Neuronal stem cell (in vitro differentiated cells): Measurements from ENCODE around the gene PIGZ.

Experiments used
- DNase-seq: peaks from one replicate; pipeline ENCODE4 v3.0.0-alpha.2; 2013; ENCODE audit warnings: low spot score
- H2AFZ ChIP-seq: one replicate; pipeline ENCODE4 v1.6.1; 2013; ENCODE audit warnings: mild to moderate bottlenecking, low read length, inconsistent platforms
- H2AK5ac ChIP-seq: 2 replicates; pipeline ENCODE4 v1.6.1; 2013; ENCODE audit warnings: low read depth, mild to moderate bottlenecking, inconsistent platforms, low read length, moderate library complexity, mixed read lengths
- H2BK120ac ChIP-seq: 2 replicates; pipeline ENCODE4 v1.6.1; 2013; ENCODE audit warnings: low read depth, mild to moderate bottlenecking, inconsistent platforms, low read length, moderate library complexity, mixed read lengths
- H2BK12ac ChIP-seq: one replicate; pipeline ENCODE4 v1.6.1; 2013; ENCODE audit warnings: low read length, inconsistent platforms
- H2BK15ac ChIP-seq: 2 replicates; pipeline ENCODE4 v1.6.1; 2013; ENCODE audit warnings: mild to moderate bottlenecking, low read length, inconsistent platforms, mixed read lengths
- H2BK5ac ChIP-seq: one replicate; pipeline ENCODE4 v1.6.1; 2013; ENCODE audit warnings: inconsistent platforms, mild to moderate bottlenecking, low read length, moderate library complexity
- H3K14ac ChIP-seq: one replicate; pipeline ENCODE4 v1.6.1; 2013; ENCODE audit warnings: low read length, inconsistent platforms
- H3K18ac ChIP-seq: 2 replicates; pipeline ENCODE4 v1.6.1; 2013; ENCODE audit warnings: low read length, inconsistent platforms
- H3K23ac ChIP-seq: 2 replicates; pipeline ENCODE4 v1.6.1; 2013; ENCODE audit warnings: low read depth, mild to moderate bottlenecking, mixed read lengths, low read length, inconsistent platforms; ENCODE audit not compliant: poor library complexity
- H3K27ac ChIP-seq: replicated peaks from 3 replicates; pipeline ENCODE4 v1.5.1; 2013; ENCODE audit warnings: low read length, inconsistent platforms
- H3K27me3 ChIP-seq, 3 experiments: 2 replicates each; pipeline ENCODE4 v1.6.1; 2013; ENCODE audit warnings: low read length in 3 of 3, mild to moderate bottlenecking in 2 of 3, inconsistent platforms in 1 of 3, low read depth in 1 of 3, mixed read lengths in 1 of 3, moderate library complexity in 1 of 3; ENCODE audit not compliant: control insufficient read depth in 3 of 3, insufficient read depth in 3 of 3
- H3K36me3 ChIP-seq, 2 donors: replicated peaks in 1 of 2; 2 replicates each; pipeline ENCODE4 v1.6.1; 2013; ENCODE audit warnings: low read length in 2 of 2; ENCODE audit not compliant: control insufficient read depth in 2 of 2, insufficient read depth in 2 of 2
- H3K4ac ChIP-seq: 2 replicates; pipeline ENCODE4 v1.6.1; 2013; ENCODE audit warnings: inconsistent platforms, mild to moderate bottlenecking, low read length, moderate library complexity
- H3K4me1 ChIP-seq, 2 donors: 1 replicate in 1 of 2; 2 replicates in 1 of 2; pipeline ENCODE4 v1.6.1; 2013; ENCODE audit warnings: low read length in 2 of 2, low read depth in 1 of 2; ENCODE audit not compliant: control insufficient read depth in 2 of 2, insufficient read depth in 1 of 2
- H3K4me2 ChIP-seq: one replicate; pipeline ENCODE4 v1.6.1; 2013; ENCODE audit warnings: mild to moderate bottlenecking, low read length, inconsistent platforms; ENCODE audit not compliant: insufficient read depth, poor library complexity, severe bottlenecking
- H3K4me3 ChIP-seq, 2 donors: 2 replicates each; pipeline ENCODE4 v1.5.1; 2013; ENCODE audit warnings: low read length in 2 of 2, mild to moderate bottlenecking in 2 of 2, inconsistent platforms in 1 of 2, moderate library complexity in 1 of 2
- H3K79me1 ChIP-seq: one replicate; pipeline ENCODE4 v1.6.1; 2013; ENCODE audit warnings: low read depth, mild to moderate bottlenecking, inconsistent platforms, low read length, moderate library complexity
- H3K9ac ChIP-seq: one replicate; pipeline ENCODE4 v1.6.1; 2013; ENCODE audit warnings: mild to moderate bottlenecking, low read depth, low read length, inconsistent platforms; ENCODE audit not compliant: poor library complexity
- H3K9me3 ChIP-seq, 2 donors: replicated peaks in 1 of 2; 2 replicates each; pipeline versions ENCODE3 to v1.6.1; 2013; ENCODE audit warnings: low read length in 2 of 2, mild to moderate bottlenecking in 2 of 2, inconsistent platforms in 1 of 2, low read depth in 1 of 2, mixed read lengths in 1 of 2, moderate library complexity in 1 of 2; ENCODE audit not compliant: control insufficient read depth in 2 of 2, insufficient read depth in 1 of 2
- H4K8ac ChIP-seq: one replicate; pipeline ENCODE4 v1.6.1; 2013; ENCODE audit warnings: low read depth, mild to moderate bottlenecking, inconsistent platforms, low read length, moderate library complexity
- H4K91ac ChIP-seq: one replicate; pipeline ENCODE4 v1.6.1; 2013; ENCODE audit warnings: low read length, low read depth, mild to moderate bottlenecking, inconsistent platforms; ENCODE audit not compliant: poor library complexity
- WGBS, 2 donors: extraction: QIAGEN DNeasy Blood & Tissue Kit; methylation state at CpG; one replicate each; pipeline ENCODE4 v1.1.7; 2013; ENCODE audit warnings: missing lambda C conversion rate in 2 of 2, mixed read lengths in 1 of 2; ENCODE audit not compliant: insufficient read length in 2 of 2, insufficient replicate concordance in 1 of 2; ENCODE audit errors: extremely low coverage in 2 of 2; 5-methylcytosine and 5-hydroxymethylcytosine counted together

PIGZ gene

DNA sequence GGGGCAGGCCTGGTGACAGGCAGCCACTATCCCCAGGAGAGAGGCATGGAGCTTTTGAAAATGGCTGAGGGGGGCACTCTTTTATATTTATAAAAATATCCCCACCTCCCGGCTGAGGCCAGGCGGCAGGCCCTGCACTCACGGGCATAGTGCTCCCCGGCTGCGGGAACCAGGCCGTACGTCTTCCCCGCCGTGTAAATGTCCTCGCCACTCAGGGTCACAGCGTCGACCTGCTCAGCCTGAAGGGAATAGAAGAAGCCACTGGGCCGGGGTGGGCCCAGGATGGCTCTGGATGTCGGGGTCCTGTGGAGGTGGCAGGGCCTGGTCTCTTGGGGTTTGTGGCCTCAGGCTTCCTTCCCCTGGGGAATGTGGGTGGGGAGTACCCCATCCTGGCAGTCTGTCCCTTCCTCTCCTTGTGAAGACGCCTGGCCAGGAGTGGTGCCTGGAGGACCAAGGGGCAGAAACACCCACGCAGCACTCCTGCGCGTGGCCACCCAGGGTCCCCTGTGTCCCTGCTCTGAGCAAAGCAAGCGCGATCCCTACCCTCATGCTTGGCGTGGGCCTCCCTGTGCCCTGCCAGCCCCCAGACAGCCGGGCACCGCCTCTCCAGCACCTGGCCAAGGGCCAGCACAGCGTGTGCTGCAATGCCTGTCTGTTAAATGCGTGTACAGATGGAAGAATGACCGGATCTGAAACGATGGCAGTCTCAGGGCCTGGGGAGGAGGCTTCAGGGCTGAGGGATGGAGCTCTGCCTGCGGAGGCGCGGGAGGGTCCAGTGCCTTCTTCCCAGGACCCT, 42.1 kb upstream of the PIGZ start:
- Histone ChIP-seq H2AFZ (peak overlapping the region; percentile 92), H3K9me3 (no peaks in the 10 kb centered on the region), H3K4ac (no peak overlapping the region), H2BK15ac (peak overlapping the region; percentile 54), H3K27ac (no peak overlapping the region), H3K14ac (peak overlapping the region; percentile 86), H4K91ac (no peak overlapping the region), H2BK12ac (no peak overlapping the region), H3K18ac (peak overlapping the region; percentile 81), H3K36me3 (no peaks in the 10 kb centered on the region), H3K23ac (no peak overlapping the region), H3K79me1 (no peaks in the 10 kb centered on the region), H2BK5ac (no peak overlapping the region), H3K4me3 (no peak overlapping the region), H3K4me2 (no peak overlapping the region), H3K4me1 (peaks cover 11 to 13% of the 10 kb centered on the region in 2 donors), H3K27me3 (no peaks in the 10 kb centered on the region), H4K8ac (no peak overlapping the region), H3K9ac (no peak overlapping the region), H2BK120ac (peak overlapping the region; percentile 13), H2AK5ac (peak overlapping the region; percentile 24)
- no peak for DNase-seq
- WGBS, 2 donors = no CpG with 5 or more reads among the region's 30 CpGs

DNA sequence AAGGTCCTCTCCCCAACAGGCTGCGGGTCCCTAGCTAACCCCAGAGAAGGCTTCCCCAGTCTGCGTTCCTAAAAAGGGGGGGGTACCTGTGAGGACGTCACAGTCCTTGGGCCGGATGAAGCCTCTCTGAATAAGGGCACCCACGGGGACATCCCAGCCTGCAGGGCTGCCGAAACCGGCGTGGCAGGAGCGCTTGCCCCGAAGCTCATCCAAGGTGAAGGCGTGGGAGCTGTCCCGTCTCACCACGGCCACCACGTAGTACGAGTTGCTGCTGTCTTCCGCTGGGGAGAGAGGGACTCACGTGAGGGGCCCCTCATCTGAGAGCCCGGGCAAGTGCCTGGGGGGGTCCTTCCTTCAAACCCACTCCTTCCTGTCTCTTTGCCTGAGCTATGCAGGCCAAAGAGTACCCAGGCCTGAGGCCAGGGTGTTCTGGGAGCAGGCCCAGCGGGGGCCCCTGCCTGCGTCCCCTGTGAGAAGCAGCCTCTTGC, 40.9 kb upstream of the PIGZ start:
- no peak overlapping the region for H2AFZ ChIP-seq
- H3K4me3 ChIP-seq = no peak overlapping the region
- H3K79me1 ChIP-seq = no peaks in the 10 kb centered on the region
- H2BK5ac ChIP-seq = no peak overlapping the region
- H3K9ac ChIP-seq = no peak overlapping the region
- no peak overlapping the region for H2BK15ac ChIP-seq
- H4K91ac ChIP-seq = no peak overlapping the region
- no peak overlapping the region for H2BK120ac ChIP-seq
- H3K27ac ChIP-seq = no peak overlapping the region
- H3K36me3 ChIP-seq = peaks cover 0 to 1% of the 10 kb centered on the region in 2 donors
- no peak overlapping the region for H3K23ac ChIP-seq
- peak overlapping the region; percentile 71 for H3K18ac ChIP-seq
- DNase-seq = no peak
- WGBS, 2 donors = no CpG with 5 or more reads among the region's 20 CpGs
- H2BK12ac ChIP-seq = no peak overlapping the region
- no peak overlapping the region for H3K4me2 ChIP-seq
- no peak overlapping the region for H3K14ac ChIP-seq
- peak overlapping the region; percentile 17 for H2AK5ac ChIP-seq
- H4K8ac ChIP-seq = no peak overlapping the region
- H3K27me3 ChIP-seq = no peaks in the 10 kb centered on the region
- H3K4me1 ChIP-seq = peaks cover 11 to 13% of the 10 kb centered on the region in 2 donors
- H3K4ac ChIP-seq = no peak overlapping the region
- peaks cover 0 to 7% of the 10 kb centered on the region in 2 donors for H3K9me3 ChIP-seq

DNA sequence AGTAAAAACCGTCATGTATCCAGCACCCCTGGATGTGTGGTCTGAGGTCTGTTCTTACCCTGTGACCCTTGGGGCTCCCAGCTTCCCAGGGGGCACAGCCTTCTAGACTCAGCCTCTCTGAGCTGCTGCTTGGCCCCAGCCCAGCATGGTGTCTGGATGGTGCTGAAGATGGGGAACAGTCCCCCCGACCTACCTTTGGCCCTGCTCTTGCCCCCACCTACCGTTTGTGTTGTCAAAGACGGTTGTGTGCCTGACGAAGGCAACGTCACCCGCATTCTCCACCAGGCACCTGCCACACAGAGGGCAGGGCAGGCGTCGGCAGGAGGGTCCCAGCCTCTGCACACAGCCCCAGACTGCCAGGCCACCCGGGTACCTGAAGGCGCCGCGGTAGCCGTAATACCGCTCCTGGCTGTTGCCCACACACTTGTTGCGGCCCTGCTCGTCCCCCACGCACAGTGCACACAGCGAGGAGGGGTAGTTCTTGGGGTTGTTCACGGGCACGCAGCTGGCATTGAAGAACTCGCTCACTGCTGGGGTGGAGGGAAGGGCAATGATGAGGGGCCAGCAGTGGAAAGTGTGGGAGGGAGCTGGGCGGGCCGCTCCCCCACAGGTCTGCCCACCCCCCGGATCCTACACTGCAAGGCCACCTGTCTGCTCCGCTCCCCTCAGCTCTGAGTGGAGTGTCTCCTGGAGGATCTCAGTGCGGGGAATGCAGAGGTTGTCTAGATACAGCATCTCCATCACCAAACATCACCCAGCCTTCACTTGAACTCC, 40.0 kb upstream of the PIGZ start:
- Histone ChIP-seq H4K8ac (no peak overlapping the region), H3K27ac (no peak overlapping the region), H3K27me3 (peaks cover 0 to 5% (median 0%) of the 10 kb centered on the region in 3 experiments), H3K79me1 (no peaks in the 10 kb centered on the region), H3K18ac (peak overlapping the region; percentile 5), H3K4me1 (peaks cover 13 to 16% of the 10 kb centered on the region in 2 donors), H2AFZ (no peak overlapping the region), H3K14ac (no peak overlapping the region), H2BK120ac (no peak overlapping the region), H3K9ac (peak overlapping the region; percentile 64), H4K91ac (no peak overlapping the region), H3K9me3 (peaks cover 0 to 15% of the 10 kb centered on the region in 2 donors), H2BK15ac (no peak overlapping the region), H2BK12ac (no peak overlapping the region), H2BK5ac (no peak overlapping the region), H3K4me3 (no peak overlapping the region), H2AK5ac (peak overlapping the region; percentile 24), H3K4me2 (no peak overlapping the region), H3K4ac (no peak overlapping the region), H3K23ac (peak overlapping the region; percentile 62), H3K36me3 (peaks cover 0 to 1% of the 10 kb centered on the region in 2 donors)
- no CpG with 5 or more reads among the region's 27 CpGs for WGBS, 2 donors
- DNase-seq = no peak

DNA sequence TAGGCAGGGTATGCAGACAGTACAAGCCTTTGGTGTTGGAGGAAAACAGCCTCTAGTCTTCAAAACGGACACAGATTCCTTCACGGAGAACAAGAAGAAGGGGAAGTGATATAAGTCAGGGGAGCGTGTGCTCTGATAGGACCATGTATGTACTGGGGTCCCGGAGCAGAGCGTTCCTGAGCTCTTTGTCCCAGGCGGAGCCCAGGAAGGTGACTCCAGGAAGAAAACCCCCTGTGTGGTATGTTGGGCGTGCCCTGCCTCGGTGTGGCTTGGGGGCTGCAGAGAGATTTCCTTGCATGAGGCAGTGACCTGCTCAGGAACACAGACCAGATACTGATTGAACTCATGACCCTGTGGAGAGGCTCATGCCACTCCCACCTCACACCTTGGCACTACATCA, 39.3 kb upstream of the PIGZ start:
- no peak overlapping the region for H3K23ac ChIP-seq
- H3K4me2 ChIP-seq = no peak overlapping the region
- peaks cover 0 to 15% of the 10 kb centered on the region in 2 donors for H3K9me3 ChIP-seq
- H3K27ac ChIP-seq = no peak overlapping the region
- no peak overlapping the region for H2AK5ac ChIP-seq
- no peak overlapping the region for H2BK12ac ChIP-seq
- H3K4me1 ChIP-seq = peaks cover 13 to 16% of the 10 kb centered on the region in 2 donors
- DNase-seq = no peak
- no peak overlapping the region for H2AFZ ChIP-seq
- no peak overlapping the region for H3K14ac ChIP-seq
- H3K18ac ChIP-seq = no peak overlapping the region
- no peak overlapping the region for H4K91ac ChIP-seq
- no CpG with 5 or more reads among the region's 8 CpGs for WGBS, 2 donors
- no peak overlapping the region for H3K4me3 ChIP-seq
- H2BK5ac ChIP-seq = no peak overlapping the region
- peaks cover 0 to 1% of the 10 kb centered on the region in 2 donors for H3K36me3 ChIP-seq
- H4K8ac ChIP-seq = no peak overlapping the region
- H3K9ac ChIP-seq = no peak overlapping the region
- H3K27me3 ChIP-seq = peaks cover 0 to 5% (median 0%) of the 10 kb centered on the region in 3 experiments
- H2BK15ac ChIP-seq = no peak overlapping the region
- no peaks in the 10 kb centered on the region for H3K79me1 ChIP-seq
- H2BK120ac ChIP-seq = no peak overlapping the region
- H3K4ac ChIP-seq = no peak overlapping the region
